GM18526 (cell line): ENCODE results near the gene C9orf50.

Experiments
- POLR2A ChIP-seq: IDR thresholded peaks from 3 replicates; pipeline ENCODE4 v1.6.1; 2011; ENCODE audit not compliant: insufficient read length; ENCODE audit errors: extremely low read depth

The C9orf50 gene

DNA sequence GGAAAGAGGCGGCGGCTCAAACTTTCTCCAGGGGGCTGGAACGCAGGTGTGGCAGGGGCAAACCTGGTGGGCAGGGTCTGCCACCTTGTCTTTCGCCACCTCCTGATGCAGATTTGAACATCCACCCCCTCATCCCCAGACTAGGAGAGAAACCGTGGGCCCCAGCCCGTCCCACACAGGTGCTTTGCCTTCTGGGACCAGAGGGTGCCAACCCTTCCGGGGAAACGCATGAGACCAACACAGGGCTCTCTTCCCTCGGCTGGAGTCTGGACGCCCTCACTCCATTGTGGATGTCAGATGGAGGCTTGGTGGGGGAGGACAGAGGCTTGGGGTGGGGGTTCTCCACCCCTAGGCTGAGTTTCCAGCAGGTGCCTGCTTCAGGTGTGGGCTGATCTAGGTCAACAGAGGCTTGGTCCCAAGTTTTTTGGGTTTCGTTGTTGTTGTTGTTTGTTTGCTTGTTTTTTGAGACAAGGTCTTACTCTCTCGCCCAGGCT, 9.5 kb downstream of the C9orf50 start:
- TF ChIP-seq POLR2A = no peak

DNA sequence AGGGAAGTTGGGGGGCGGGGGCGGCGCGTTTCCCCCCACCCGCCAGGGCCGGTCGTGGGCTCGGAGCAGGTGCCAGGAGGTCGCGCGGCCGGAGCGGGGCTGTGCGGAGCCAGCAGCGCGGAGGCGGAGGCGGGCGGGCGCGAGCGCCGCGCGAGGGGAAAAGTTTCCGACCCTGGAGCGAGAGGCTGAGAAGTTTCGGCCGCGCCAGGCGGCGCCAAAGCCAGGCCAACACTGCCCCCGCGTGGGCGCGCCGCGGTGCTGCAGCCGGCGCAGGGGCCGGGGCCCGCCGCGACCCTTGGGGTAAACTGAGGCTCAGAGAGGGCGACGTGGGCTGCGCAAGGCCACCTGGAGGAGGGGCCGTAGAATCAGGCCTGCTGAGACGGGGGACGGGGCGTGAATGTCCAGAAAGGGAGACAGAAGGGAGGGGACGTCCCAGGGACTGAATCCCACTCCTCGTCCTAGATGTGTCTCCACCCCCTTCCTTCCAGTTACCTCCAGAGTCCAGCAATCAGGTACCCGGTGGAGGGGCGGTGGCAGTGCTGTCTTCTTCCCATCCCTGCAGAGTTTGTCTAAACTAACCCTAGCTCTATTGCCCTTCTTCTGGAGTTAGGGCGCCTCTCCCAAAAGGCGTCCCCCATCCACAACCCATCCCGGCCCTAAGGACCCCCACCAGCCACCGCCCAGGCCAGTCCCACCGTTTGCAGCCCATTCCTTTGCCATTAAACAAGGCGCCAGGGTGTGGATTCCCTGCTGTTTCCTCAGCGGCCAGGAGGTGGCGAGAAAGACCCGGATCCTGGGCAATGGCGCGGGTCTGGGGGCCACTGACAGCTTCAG, 10.2 kb downstream of the C9orf50 start:
- TF ChIP-seq POLR2A = no peak

DNA sequence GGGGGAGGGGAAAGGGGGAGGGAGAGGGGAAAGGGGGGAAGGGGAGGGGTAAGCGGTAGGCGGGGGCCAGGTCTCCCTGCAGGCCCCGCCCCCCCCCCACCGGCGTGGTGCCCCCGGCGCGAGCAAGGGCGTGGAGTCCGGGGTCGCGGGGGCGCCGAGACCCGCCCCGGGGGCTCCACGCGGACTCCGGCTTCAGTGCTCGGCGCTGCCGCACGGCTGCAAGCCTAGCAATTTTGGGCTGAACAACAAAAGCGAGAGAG, 10.8 kb downstream of the C9orf50 start:
- TF ChIP-seq POLR2A = no peak

DNA sequence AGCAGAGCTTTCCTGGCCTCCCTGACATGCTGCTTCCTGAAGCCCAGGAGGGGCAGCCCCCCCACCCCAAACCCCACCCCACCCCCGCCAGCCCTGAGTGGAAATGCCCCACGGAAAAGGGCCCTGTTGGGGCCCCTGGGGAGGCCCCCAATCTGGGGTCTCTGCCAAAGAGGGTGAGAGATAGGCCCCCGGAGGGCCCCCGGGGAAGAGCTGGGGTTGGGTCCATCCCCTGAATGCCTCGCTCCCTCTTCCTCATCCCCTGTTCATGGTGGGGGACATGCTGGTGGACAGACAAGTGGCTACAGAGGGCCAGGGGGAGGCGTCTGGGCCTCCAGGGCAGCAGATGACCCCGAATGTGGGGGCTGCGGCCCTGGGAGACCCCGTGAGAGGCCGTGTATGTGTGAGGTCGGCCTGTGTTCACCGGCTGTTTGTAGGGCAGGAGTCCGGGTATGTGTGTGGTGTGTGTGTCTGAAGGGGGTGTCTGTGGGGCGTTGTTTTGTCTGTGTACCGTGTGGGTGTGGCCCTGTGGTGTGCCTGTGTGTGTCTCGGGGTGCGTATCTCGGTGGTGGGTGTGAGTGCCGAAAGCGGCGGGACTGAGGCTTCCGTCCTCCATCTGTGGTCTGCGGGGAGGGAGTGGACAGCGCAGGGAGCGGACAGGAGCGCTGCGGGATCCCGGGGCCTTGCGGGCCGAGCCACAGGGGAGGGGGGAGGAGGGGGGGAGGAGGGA, 11.3 kb downstream of the C9orf50 start:
- TF ChIP-seq POLR2A = no peak

DNA sequence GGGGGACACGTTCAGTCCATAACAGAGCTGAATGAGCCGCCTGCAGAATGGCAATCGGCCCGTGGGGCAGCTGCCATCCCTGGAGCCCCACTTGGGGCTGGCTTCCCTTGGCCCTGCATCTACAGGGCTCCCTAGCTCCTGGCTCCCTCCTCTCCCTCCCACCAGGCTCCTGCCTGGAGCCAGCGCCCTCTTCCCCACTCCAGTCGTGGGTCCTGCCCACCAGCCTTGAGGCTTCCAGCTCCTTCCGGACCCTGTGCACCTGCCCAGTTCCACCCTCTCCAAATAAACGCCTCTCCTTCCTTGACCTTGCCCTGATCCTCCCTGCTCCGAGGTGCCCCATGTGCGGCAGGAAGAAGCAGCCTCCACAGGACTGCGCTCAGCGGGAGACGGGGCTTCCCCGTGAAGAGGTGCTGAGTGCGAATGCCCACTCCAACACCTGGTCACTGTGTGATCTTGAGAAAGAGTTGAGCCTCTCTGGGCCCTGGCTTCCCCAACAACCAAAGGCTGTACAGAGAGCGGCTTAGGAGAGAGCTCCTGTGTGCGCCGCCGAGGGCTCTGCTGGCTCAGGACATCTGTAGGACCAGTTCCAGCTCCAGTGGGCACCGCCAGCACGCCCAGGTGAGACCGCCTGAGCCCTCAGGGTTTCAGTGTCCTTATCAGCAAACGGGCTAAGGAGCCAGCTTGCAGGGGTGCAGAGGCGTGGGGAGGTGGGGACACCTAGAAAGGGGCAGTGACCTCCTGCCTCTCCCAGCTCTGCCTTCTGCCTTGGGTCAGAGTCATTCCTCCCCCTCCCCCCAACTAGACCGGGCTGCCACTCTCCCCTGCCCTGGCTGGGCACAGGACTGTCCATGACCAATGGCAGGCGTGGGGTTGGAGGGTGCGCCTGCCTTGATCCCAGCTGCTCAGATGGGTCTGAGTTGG, 12.1 kb downstream of the C9orf50 start:
- TF ChIP-seq POLR2A = no peak

DNA sequence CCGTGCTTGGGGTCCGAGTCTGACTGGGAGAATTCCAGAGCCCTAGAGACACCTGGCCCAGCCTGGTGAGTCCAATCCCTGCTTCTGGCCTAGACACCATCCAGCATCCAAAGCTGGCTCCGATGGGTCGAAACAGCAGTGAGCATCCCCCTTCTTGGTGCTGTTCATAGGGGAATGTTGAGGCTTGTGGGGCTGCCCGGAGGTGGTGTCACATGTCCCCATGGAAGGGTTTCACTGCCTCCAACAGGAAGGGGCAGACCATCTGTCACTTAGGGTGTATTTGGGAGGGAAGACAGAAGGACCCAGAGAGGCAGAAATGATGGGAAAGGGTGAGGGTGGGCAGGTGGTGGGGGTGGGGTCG, 13.9 kb downstream of the C9orf50 start:
- no peak for TF ChIP-seq POLR2A

DNA sequence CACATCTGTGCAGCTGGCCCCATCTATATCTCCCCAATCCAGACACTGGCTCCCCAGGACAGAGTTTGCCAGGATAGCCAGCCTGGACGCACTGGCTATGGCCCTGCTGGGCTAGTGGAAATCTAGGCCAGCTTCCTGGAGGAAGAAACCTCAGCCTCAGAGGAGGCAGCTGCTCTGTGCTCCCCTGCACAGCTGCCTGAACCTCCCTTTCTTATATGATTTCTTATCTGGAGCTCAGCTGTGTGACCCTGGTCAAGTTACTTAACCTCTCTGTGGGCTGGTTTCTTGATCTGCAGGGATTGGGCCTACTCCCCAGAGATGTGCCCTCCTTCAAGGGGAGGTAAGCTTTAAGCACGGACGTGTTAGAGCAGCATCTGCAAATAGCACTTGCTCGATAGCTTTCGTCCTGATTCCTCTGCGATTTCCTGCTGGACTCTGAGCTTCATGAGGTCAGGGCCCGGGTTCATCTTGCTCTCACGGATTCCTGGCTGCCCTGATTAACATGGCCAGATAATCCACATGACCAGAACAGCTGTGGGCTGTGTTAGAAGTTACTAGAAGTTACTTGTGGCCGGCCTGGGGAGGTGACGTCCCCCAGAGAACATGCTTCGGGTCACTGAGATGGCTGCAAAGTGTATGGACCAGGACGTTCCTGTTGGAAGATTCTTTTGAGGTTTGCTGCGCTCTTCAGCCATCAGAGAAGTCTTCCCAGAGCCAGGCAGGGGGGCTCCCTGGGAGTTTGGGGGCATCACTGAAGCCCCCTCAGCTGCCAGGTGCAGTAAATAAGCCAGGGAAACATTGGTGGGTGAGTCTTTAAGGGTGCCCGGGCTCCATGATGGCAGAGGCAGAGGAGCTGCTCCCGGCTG, 14.5 kb downstream of the C9orf50 start:
- no peak for TF ChIP-seq POLR2A

DNA sequence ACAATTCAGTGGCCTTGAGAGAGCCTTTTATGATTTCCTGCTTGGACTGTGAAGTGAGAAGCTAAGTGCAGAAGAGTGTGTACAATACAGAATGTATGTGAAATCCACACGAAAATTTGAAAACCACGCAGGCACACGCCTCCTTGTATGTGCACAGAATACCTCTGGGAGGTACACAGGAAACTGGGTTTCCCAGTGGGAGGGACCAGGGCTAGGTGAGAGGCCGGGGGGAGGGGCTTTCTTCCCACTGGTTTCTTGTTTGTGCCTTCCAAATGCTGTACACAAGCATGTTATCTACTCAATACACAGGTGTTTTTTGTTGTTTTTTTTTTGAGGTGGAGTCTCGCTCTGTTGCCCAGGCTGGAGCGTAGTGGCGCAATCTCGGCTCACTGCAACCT, 16.1 kb downstream of the C9orf50 start:
- no peak for TF ChIP-seq POLR2A

DNA sequence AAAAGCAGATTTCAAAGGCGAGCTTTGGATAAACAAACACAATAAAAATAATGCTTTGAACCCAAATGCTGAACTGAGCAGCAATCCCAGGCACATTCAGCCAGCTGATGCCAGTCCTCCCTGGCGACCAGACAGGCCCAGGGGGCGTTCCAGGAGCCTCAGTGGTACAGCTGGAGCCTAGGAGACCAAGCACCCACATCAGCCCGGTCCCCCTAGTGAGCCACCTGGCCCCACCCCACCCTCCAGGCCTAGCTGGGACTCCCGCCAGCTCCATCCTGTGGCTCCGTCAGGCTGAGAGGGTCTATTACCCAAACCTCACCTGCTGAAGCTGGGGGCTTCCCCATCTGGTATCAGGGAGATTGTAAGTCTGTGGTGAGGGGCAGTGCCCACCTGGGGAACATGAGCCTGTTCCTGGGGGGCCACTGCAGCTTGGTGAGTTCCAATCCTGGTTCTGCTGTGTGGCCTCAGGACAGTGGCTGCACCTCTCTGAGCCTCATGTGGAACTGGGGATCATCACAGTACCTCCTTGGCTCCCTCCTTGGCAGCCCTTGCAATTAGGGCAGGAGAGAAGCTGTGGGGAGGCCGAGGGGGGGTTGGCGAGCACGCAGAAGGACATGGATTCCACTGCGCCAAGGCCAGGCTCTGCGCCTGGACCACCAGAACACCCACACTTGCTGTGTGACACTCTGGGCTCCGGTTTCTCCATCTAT, 16.7 kb downstream of the C9orf50 start:
- TF ChIP-seq POLR2A = no peak

DNA sequence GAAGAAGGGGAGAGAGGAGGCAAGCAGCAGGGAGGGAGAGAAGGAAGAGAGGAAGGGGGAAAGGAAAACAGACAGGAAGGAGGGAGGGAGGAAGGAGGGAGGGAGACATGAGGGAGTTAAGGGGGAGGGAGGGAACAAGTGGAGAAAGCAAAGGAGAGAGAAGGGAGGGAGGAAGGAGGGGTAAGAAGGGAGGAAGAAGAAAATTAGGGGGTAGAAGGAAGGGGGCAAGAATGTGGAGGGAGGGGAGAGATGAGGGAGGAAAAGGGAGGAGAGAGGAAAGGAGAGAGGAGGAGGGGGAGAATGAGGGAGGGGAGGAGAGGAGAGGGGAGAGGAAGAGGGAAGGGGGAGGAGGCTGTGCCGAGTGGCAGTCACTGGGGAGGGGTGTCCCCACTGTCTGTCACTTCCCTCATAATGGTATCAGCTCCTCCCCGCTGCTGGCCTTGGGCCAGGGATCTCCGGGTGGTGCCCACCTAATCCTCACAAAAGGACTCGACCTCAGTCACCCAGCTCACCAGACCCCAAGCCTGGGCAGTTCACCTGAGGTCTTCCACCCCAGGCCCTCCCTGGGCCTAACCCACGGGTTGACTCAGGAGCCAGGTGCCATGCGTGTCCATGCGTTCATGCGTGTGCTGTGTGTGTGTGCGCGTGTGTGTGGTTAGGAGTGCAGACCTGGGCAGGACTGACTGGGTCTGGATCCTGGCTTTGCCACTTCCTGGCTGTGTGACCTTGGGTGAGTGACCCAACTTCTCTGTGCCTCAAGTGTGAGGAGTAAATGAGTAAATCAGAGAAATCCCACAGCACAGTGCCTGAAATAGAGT, 18.1 kb downstream of the C9orf50 start:
- no peak for TF ChIP-seq POLR2A

DNA sequence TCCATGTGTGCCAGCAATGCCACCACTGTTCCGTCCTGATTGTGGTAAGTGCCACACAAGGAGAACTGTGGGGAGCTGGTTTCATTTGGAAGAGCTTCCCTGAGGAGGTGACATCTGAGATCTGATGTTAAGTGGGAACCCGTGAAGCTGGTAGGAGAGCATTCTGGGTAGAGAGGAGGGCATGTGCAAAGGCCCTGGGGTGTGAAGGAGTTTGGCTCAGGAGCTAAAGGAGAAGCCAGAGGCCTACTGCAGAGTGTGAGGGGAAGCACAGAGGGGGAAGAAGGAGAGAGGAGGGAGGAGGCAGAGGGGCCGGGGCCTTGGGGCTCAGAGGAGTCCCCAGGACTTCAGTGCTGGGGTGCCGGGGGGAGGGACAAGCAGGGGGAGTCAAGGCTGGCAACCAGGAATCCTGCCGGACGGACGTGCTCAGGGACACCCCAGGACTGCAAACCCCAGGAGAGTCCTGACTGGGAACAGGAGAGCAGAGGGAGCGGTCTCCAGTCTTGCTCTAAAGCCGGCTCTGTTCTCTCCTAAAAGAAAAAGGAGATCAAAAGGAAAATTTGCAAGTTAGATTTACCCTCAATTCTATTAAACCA, 19.7 kb downstream of the C9orf50 start:
- TF ChIP-seq POLR2A = no peak

DNA sequence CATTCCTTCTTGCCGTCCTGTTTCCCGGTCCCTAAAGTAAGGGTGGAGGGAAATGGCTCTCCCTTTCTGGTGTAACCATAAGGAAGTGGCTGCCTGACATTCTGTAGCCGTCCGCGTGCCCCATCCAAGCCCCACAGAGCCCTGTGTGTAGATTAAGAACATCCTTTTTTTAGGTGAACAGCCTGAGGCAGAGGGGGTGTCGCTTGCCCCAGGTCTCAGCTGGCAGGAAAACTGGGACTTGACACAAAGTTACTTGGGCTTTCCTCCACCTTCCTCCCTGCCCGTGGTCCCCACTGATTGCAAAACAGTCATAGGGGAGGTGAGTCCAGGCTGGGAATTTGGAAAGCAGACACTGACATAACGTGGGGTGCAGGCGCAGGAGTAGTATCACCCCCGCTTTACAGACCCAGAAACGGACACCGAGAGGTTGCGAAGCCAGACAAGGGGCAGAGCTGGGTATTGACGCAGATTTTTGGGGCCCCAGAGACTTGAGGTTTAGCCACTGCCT, 22.8 kb downstream of the C9orf50 start:
- TF ChIP-seq POLR2A = no peak
